ENCODE measurements around the gene ANKFN1.

The ANKFN1 gene

GRCh38 chr17:56431736-56432135 lies 278.5 kb downstream of the ANKFN1 start:
- no peaks in the 10 kb centered on the region for H3K36me3 ChIP-seq (ENCODE audit: insufficient read depth, low read depth, low read length)
- peak overlapping the region; percentile 45 for H3K4me3 ChIP-seq (ENCODE audit: low read length)
- H3K4me1 ChIP-seq (ENCODE audit: insufficient read depth, low read length), result peaks cover 15% of the 10 kb centered on the region
- H3K27ac ChIP-seq (ENCODE audit: low read length), result no peak overlapping the region
- H3K9ac ChIP-seq (ENCODE audit: low read depth, low read length), result peak overlapping the region; percentile 24; the same call in 1 of the 2 replicates
- no peaks in the 10 kb centered on the region for H3K27me3 ChIP-seq (ENCODE audit: insufficient read depth, low read length)
- no peaks in the 10 kb centered on the region for H3K9me3 ChIP-seq (ENCODE audit: insufficient read depth, low read depth, low read length)

DNA sequence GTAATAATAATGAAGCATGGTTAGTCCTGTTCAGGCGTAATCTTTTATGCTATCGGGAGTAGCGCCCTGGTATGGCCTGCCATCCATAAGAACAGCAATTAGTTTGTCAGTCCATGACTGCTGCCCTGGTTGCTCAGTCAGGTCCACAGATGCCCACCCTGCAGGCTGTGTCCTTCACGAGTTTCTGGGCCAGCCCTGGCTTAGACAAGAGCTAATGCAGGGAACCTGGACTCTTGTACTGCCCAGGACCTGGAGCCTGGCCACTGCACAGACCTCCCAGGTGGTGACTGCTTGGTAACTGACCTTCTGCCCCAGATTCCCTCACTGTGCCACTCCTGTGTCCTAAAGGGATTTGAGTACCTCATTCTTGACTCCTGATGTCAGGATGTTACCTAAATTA lies 279.2 kb downstream of the ANKFN1 start:
- peaks cover 15% of the 10 kb centered on the region for H3K4me1 ChIP-seq (ENCODE audit: insufficient read depth, low read length)
- no peaks in the 10 kb centered on the region for H3K9me3 ChIP-seq (ENCODE audit: insufficient read depth, low read depth, low read length)
- no peaks in the 10 kb centered on the region for H3K36me3 ChIP-seq (ENCODE audit: insufficient read depth, low read depth, low read length)
- H3K4me3 ChIP-seq (ENCODE audit: low read length), result no peak overlapping the region
- no peak overlapping the region for H3K27ac ChIP-seq (ENCODE audit: low read length)
- no peaks in the 10 kb centered on the region for H3K27me3 ChIP-seq (ENCODE audit: insufficient read depth, low read length)
- no peak overlapping the region for H3K9ac ChIP-seq (ENCODE audit: low read depth, low read length)

- Histone ChIP-seq H3K9me3 (ENCODE audit: insufficient read depth, low read depth, low read length) (no peaks in the 10 kb centered on the region), H3K4me1 (ENCODE audit: insufficient read depth, low read length) (peaks cover 15% of the 10 kb centered on the region), H3K4me3 (ENCODE audit: low read length) (no peak overlapping the region), H3K36me3 (ENCODE audit: insufficient read depth, low read depth, low read length) (no peaks in the 10 kb centered on the region), H3K27ac (ENCODE audit: low read length) (no peak overlapping the region), H3K9ac (ENCODE audit: low read depth, low read length) (no peak overlapping the region), H3K27me3 (ENCODE audit: insufficient read depth, low read length) (no peaks in the 10 kb centered on the region)
Measured at GRCh38 chr17:56434610-56435009, 281.3 kb downstream of the ANKFN1 start.

DNA sequence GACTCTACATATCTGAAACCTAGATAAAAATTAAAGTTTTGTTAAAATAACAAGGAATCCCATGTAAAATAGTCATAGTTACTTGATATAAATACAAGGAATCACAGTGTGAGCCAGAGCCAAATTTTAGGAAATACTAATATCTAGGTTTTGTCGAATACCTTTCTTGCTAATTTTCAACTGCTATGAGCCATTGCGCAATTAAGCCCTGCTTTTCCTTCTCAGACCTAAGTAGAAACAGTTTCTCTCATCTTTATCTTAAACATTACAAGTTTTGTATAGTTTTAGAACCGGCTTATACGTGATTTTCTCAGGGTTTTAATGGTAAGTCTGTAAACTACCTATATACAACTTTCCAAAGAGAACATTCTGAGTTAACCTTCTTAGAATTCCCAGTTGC lies 282.9 kb downstream of the ANKFN1 start:
- Histone ChIP-seq H3K27me3 (ENCODE audit: insufficient read depth, low read length) (no peaks in the 10 kb centered on the region), H3K4me1 (ENCODE audit: insufficient read depth, low read length) (peaks cover 14% of the 10 kb centered on the region; the same call in 1 of the 2 replicates), H3K9me3 (ENCODE audit: insufficient read depth, low read depth, low read length) (no peaks in the 10 kb centered on the region), H3K4me3 (ENCODE audit: low read length) (no peak overlapping the region), H3K9ac (ENCODE audit: low read depth, low read length) (no peak overlapping the region), H3K27ac (ENCODE audit: low read length) (no peak overlapping the region), H3K36me3 (ENCODE audit: insufficient read depth, low read depth, low read length) (no peaks in the 10 kb centered on the region)

- no peak overlapping the region for H3K27ac ChIP-seq (ENCODE audit: low read length)
- no peaks in the 10 kb centered on the region for H3K9me3 ChIP-seq (ENCODE audit: insufficient read depth, low read depth, low read length)
- H3K36me3 ChIP-seq (ENCODE audit: insufficient read depth, low read depth, low read length), result no peaks in the 10 kb centered on the region
- H3K9ac ChIP-seq (ENCODE audit: low read depth, low read length), result no peak overlapping the region
- no peak overlapping the region for H3K4me3 ChIP-seq (ENCODE audit: low read length)
- no peaks in the 10 kb centered on the region for H3K27me3 ChIP-seq (ENCODE audit: insufficient read depth, low read length)
- H3K4me1 ChIP-seq (ENCODE audit: insufficient read depth, low read length), result peaks cover 7% of the 10 kb centered on the region; the same call in 1 of the 2 replicates
Measured at GRCh38 chr17:56440419-56440818, 287.1 kb downstream of the ANKFN1 start.

- no peaks in the 10 kb centered on the region for H3K36me3 ChIP-seq (ENCODE audit: insufficient read depth, low read depth, low read length)
- peaks cover 7% of the 10 kb centered on the region; the same call in 1 of the 2 replicates for H3K4me1 ChIP-seq (ENCODE audit: insufficient read depth, low read length)
- H3K4me3 ChIP-seq (ENCODE audit: low read length), result no peak overlapping the region
- H3K27me3 ChIP-seq (ENCODE audit: insufficient read depth, low read length), result no peaks in the 10 kb centered on the region
- no peaks in the 10 kb centered on the region for H3K9me3 ChIP-seq (ENCODE audit: insufficient read depth, low read depth, low read length)
- no peak overlapping the region for H3K9ac ChIP-seq (ENCODE audit: low read depth, low read length)
- no peak overlapping the region for H3K27ac ChIP-seq (ENCODE audit: low read length)
Measured at GRCh38 chr17:56441308-56441707, 288.0 kb downstream of the ANKFN1 start.

- Histone ChIP-seq H3K9me3 (ENCODE audit: insufficient read depth, low read depth, low read length) (no peaks in the 10 kb centered on the region), H3K36me3 (ENCODE audit: insufficient read depth, low read depth, low read length) (no peaks in the 10 kb centered on the region), H3K4me3 (ENCODE audit: low read length) (no peak overlapping the region), H3K27ac (ENCODE audit: low read length) (no peak overlapping the region), H3K4me1 (ENCODE audit: insufficient read depth, low read length) (peaks cover 7% of the 10 kb centered on the region; the same call in 1 of the 2 replicates), H3K27me3 (ENCODE audit: insufficient read depth, low read length) (no peaks in the 10 kb centered on the region), H3K9ac (ENCODE audit: low read depth, low read length) (no peak overlapping the region)
Measured at GRCh38 chr17:56445692-56446411, 292.6 kb downstream of the ANKFN1 start.

DNA sequence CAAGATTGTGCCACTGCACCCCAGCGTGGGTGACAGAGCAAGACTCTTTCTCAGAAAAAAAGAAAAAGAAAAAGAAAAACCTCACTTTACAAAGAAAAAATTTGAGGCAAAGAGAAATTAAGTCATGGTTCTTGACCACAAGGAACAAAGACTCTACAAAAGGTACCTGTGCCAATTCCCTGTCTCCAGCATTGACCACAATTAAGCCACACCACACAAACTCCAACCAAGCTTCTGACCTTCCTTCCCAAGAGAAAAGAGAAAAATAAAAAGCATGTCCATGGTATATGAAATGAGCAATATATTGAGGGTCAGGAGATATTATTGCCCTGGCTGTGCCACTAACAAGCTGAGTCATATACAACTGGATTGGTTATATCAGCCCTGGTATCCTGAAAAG lies 293.9 kb downstream of the ANKFN1 start:
- Histone ChIP-seq H3K4me3 (ENCODE audit: low read length) (no peak overlapping the region), H3K9me3 (ENCODE audit: insufficient read depth, low read depth, low read length) (no peaks in the 10 kb centered on the region), H3K27ac (ENCODE audit: low read length) (no peak overlapping the region), H3K27me3 (ENCODE audit: insufficient read depth, low read length) (no peaks in the 10 kb centered on the region), H3K36me3 (ENCODE audit: insufficient read depth, low read depth, low read length) (no peaks in the 10 kb centered on the region), H3K9ac (ENCODE audit: low read depth, low read length) (no peak overlapping the region), H3K4me1 (ENCODE audit: insufficient read depth, low read length) (no peaks in the 10 kb centered on the region)

- Histone ChIP-seq H3K27ac (ENCODE audit: low read length) (no peak overlapping the region), H3K4me3 (ENCODE audit: low read length) (no peak overlapping the region), H3K27me3 (ENCODE audit: insufficient read depth, low read length) (no peaks in the 10 kb centered on the region), H3K36me3 (ENCODE audit: insufficient read depth, low read depth, low read length) (no peaks in the 10 kb centered on the region), H3K4me1 (ENCODE audit: insufficient read depth, low read length) (no peaks in the 10 kb centered on the region), H3K9me3 (ENCODE audit: insufficient read depth, low read depth, low read length) (no peaks in the 10 kb centered on the region), H3K9ac (ENCODE audit: low read depth, low read length) (no peak overlapping the region)
Measured at GRCh38 chr17:56448371-56448770, 295.1 kb downstream of the ANKFN1 start.

DNA sequence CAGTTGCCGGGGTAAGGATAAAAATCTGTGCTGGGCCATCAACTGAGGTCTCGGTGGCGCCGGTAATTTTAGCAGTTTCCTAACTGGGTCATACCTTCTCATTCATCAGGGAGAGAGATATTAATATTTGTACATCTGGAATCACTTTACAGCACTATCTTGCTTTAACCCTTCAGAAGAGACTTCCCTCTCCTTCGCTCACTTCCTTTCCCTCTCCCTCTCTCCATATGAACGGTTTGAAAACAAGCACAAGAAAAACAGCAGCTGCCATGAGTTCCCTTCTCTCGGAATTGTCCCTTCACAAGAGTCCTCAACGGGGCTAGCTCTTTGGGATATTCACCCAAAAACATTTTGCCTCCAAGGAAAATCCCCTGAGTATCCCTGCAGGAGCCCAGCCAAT lies 295.9 kb downstream of the ANKFN1 start:
- Histone ChIP-seq H3K9me3 (ENCODE audit: insufficient read depth, low read depth, low read length) (no peaks in the 10 kb centered on the region), H3K27ac (ENCODE audit: low read length) (no peak overlapping the region), H3K36me3 (ENCODE audit: insufficient read depth, low read depth, low read length) (no peaks in the 10 kb centered on the region), H3K4me1 (ENCODE audit: insufficient read depth, low read length) (no peaks in the 10 kb centered on the region), H3K4me3 (ENCODE audit: low read length) (no peak overlapping the region), H3K27me3 (ENCODE audit: insufficient read depth, low read length) (no peaks in the 10 kb centered on the region), H3K9ac (ENCODE audit: low read depth, low read length) (no peak overlapping the region)

GRCh38 chr17:56451629-56452028 lies 298.4 kb downstream of the ANKFN1 start:
- no peak overlapping the region for H3K27ac ChIP-seq (ENCODE audit: low read length)
- H3K9ac ChIP-seq (ENCODE audit: low read depth, low read length), result no peak overlapping the region
- no peaks in the 10 kb centered on the region for H3K4me1 ChIP-seq (ENCODE audit: insufficient read depth, low read length)
- H3K9me3 ChIP-seq (ENCODE audit: insufficient read depth, low read depth, low read length), result no peaks in the 10 kb centered on the region
- H3K4me3 ChIP-seq (ENCODE audit: low read length), result no peak overlapping the region
- no peaks in the 10 kb centered on the region for H3K36me3 ChIP-seq (ENCODE audit: insufficient read depth, low read depth, low read length)
- no peaks in the 10 kb centered on the region for H3K27me3 ChIP-seq (ENCODE audit: insufficient read depth, low read length)

- Histone ChIP-seq H3K4me1 (ENCODE audit: insufficient read depth, low read length) (no peaks in the 10 kb centered on the region), H3K27ac (ENCODE audit: low read length) (no peak overlapping the region), H3K27me3 (ENCODE audit: insufficient read depth, low read length) (no peaks in the 10 kb centered on the region), H3K9me3 (ENCODE audit: insufficient read depth, low read depth, low read length) (no peaks in the 10 kb centered on the region), H3K9ac (ENCODE audit: low read depth, low read length) (no peak overlapping the region), H3K36me3 (ENCODE audit: insufficient read depth, low read depth, low read length) (no peaks in the 10 kb centered on the region), H3K4me3 (ENCODE audit: low read length) (no peak overlapping the region)
Measured at GRCh38 chr17:56452461-56452860, 299.2 kb downstream of the ANKFN1 start.

All from iPS-20b (cell line).